HEK293 (cell line): Measurements from ENCODE around the gene CCKAR.
A peak's percentile ranks its signal among the peaks of the same experiment; 100 is the strongest.

ENCODE experiments used
- CTCF ChIA-PET: fragments of 350-600 bp; formaldehyde crosslinking; extraction: SDS; loops from one replicate; lab custom pipeline; 2021; ENCODE audit warnings: antibody characterized with exemption; lab: Yijun Ruan, JAX
- POLR2A ChIA-PET: fragments of 300-600 bp; formaldehyde crosslinking; extraction: SDS; loops from one replicate; lab custom pipeline; 2020; ENCODE audit warnings: antibody characterized with exemption, inconsistent platforms; lab: Yijun Ruan, JAX
- H3K27ac ChIP-seq: fragments of 200-500 bp; sonication (Bioruptor generic); 2 replicates; pipeline ENCODE4 v1.5.1; 2014; ENCODE audit warnings: low read depth, low read length, control low read depth, inconsistent platforms; ENCODE audit errors: extremely low read depth
- H3K36me3 ChIP-seq, 2 experiments: fragments of 200-500 bp in 1 of 2; sonication (Bioruptor generic) in 1 of 2; 1 replicate in 1 of 2; 2 replicates in 1 of 2; pipeline ENCODE4 v1.5.1; 2014 to 2017; ENCODE audit warnings: inconsistent platforms in 2 of 2, low read length in 2 of 2; ENCODE audit not compliant: control insufficient read depth in 2 of 2, insufficient read depth in 1 of 2
- H3K4me1 ChIP-seq: fragments of 200-500 bp; sonication (Bioruptor generic); 2 replicates; pipeline ENCODE4 v1.5.1; 2014; ENCODE audit warnings: mild to moderate bottlenecking, low read length, inconsistent platforms; ENCODE audit not compliant: control insufficient read depth, insufficient read depth
- H3K4me3 ChIP-seq: 2 replicates; pipeline ENCODE4 v1.5.1; 2011; ENCODE audit warnings: low read depth, mild to moderate bottlenecking, control low read depth, low read length, moderate library complexity
- H3K9me3 ChIP-seq: fragments of 200-500 bp; sonication (Bioruptor generic); 2 replicates; pipeline ENCODE4 v1.5.1; 2014; ENCODE audit warnings: low read depth, low read length, inconsistent platforms; ENCODE audit not compliant: control insufficient read depth, insufficient read depth
- BCL11A ChIP-seq: fragments of 450-650 bp; formaldehyde crosslinking; IDR thresholded peaks from 2 replicates; pipeline ENCODE4 v1.5.1; 2016; ENCODE audit warnings: low read depth, missing biosample characterization, missing genetic modification characterization
- KLF17 ChIP-seq: fragments of 450-650 bp; formaldehyde crosslinking; IDR thresholded peaks from 2 replicates; pipeline ENCODE4 v1.5.1; 2016; ENCODE audit warnings: missing biosample characterization, missing genetic modification characterization
- MZF1 ChIP-seq: fragments of 450-650 bp; formaldehyde crosslinking; IDR thresholded peaks from 2 replicates; pipeline ENCODE4 v1.5.1; 2017; ENCODE audit warnings: missing biosample characterization, missing genetic modification characterization, borderline replicate concordance
- RBAK ChIP-seq: fragments of 450-650 bp; formaldehyde crosslinking; IDR thresholded peaks from 2 replicates; pipeline ENCODE4 v1.5.1; 2016; ENCODE audit warnings: missing biosample characterization, missing genetic modification characterization
- REPIN1 ChIP-seq: fragments of 450-650 bp; formaldehyde crosslinking; IDR thresholded peaks from 2 replicates; pipeline ENCODE4 v1.5.1; 2017; ENCODE audit warnings: missing biosample characterization, missing genetic modification characterization, low read depth
- SETDB1 ChIP-seq: IDR thresholded peaks from one replicate; pipeline ENCODE4 v1.6.1; 2017; ENCODE audit warnings: mild to moderate bottlenecking, low read length, moderate library complexity, mixed read lengths; ENCODE audit not compliant: insufficient read length
- TCF7L2 ChIP-seq: IDR thresholded peaks from 2 replicates; pipeline ENCODE4 v1.6.1; 2011; ENCODE audit warnings: low read depth, mild to moderate bottlenecking, inconsistent platforms, low read length, moderate library complexity, borderline replicate concordance
- TSHZ1 ChIP-seq: fragments of 450-650 bp; formaldehyde crosslinking; IDR thresholded peaks from 2 replicates; pipeline ENCODE4 v1.5.1; 2016; ENCODE audit warnings: missing biosample characterization, missing genetic modification characterization, borderline replicate concordance
- YY2 ChIP-seq: fragments of 450-650 bp; formaldehyde crosslinking; IDR thresholded peaks from 2 replicates; pipeline ENCODE4 v1.5.1; 2016; ENCODE audit warnings: missing biosample characterization, missing genetic modification characterization
- ZBTB48 ChIP-seq: fragments of 450-650 bp; formaldehyde crosslinking; IDR thresholded peaks from 2 replicates; pipeline ENCODE4 v1.5.1; 2016; ENCODE audit warnings: missing biosample characterization, missing genetic modification characterization
- ZFP69B ChIP-seq: fragments of 450-650 bp; formaldehyde crosslinking; IDR thresholded peaks from 2 replicates; pipeline ENCODE4 v1.5.1; 2016; ENCODE audit warnings: missing biosample characterization, missing genetic modification characterization
- ZNF114 ChIP-seq: fragments of 450-650 bp; formaldehyde crosslinking; IDR thresholded peaks from 2 replicates; pipeline ENCODE4 v1.5.0; 2017; ENCODE audit warnings: missing biosample characterization, missing genetic modification characterization
- ZNF214 ChIP-seq: fragments of 450-650 bp; formaldehyde crosslinking; IDR thresholded peaks from 2 replicates; pipeline ENCODE4 v1.5.1; 2017; ENCODE audit warnings: missing biosample characterization, mild to moderate bottlenecking, missing genetic modification characterization, borderline replicate concordance
- ZNF248 ChIP-seq: fragments of 450-650 bp; formaldehyde crosslinking; IDR thresholded peaks from 2 replicates; pipeline ENCODE4 v1.5.1; 2017; ENCODE audit warnings: missing biosample characterization, missing genetic modification characterization
- ZNF488 ChIP-seq: fragments of 450-650 bp; formaldehyde crosslinking; IDR thresholded peaks from 2 replicates; pipeline ENCODE4 v1.5.1; 2016; ENCODE audit warnings: missing biosample characterization, missing genetic modification characterization
- ZNF518A ChIP-seq: fragments of 450-650 bp; formaldehyde crosslinking; conservative IDR thresholded peaks from 2 replicates; pipeline ENCODE4 v1.5.1; 2016; ENCODE audit warnings: low read depth, missing biosample characterization, missing genetic modification characterization
- ZNF560 ChIP-seq: fragments of 450-650 bp; formaldehyde crosslinking; IDR thresholded peaks from 2 replicates; pipeline ENCODE4 v1.5.1; 2017; ENCODE audit warnings: missing biosample characterization, missing genetic modification characterization, borderline replicate concordance
- ZNF645 ChIP-seq: fragments of 450-650 bp; formaldehyde crosslinking; IDR thresholded peaks from 2 replicates; pipeline ENCODE4; 2016; ENCODE audit warnings: missing biosample characterization, missing genetic modification characterization
- ZNF777 ChIP-seq: fragments of 450-650 bp; formaldehyde crosslinking; IDR thresholded peaks from 2 replicates; pipeline ENCODE4 v1.5.1; 2017; ENCODE audit warnings: missing biosample characterization, missing genetic modification characterization, borderline replicate concordance
- ZNF843 ChIP-seq: fragments of 450-650 bp; formaldehyde crosslinking; IDR thresholded peaks from 2 replicates; pipeline ENCODE4 v1.5.1; 2016; ENCODE audit warnings: missing biosample characterization, missing genetic modification characterization
- ZSCAN4 ChIP-seq: fragments of 450-650 bp; formaldehyde crosslinking; IDR thresholded peaks from 2 replicates; pipeline ENCODE4 v1.5.1; 2017; ENCODE audit warnings: missing biosample characterization, missing genetic modification characterization
- ZXDB ChIP-seq: fragments of 450-650 bp; formaldehyde crosslinking; IDR thresholded peaks from 2 replicates; pipeline ENCODE4 v1.5.1; 2016; ENCODE audit warnings: missing biosample characterization, missing genetic modification characterization

CCKAR gene

GRCh38 chr4:26484032-26484515 is 6.2 kb downstream of the CCKAR start (continued):
- peak; percentile 79 for TF ChIP-seq ZSCAN4 (tag by site-specific recombination)
- peak; percentile 63; the same call in 1 of the 2 replicates for TF ChIP-seq ZFP69B
- no peak for TF ChIP-seq ZNF560 (tag by site-specific recombination)
- no peak for TF ChIP-seq RBAK
- TF ChIP-seq ZNF518A = peak; percentile 39; the same call in 1 of the 2 replicates
- peak; percentile 77 for TF ChIP-seq ZXDB
- TF ChIP-seq BCL11A (tag by site-specific recombination) = 0 out of 2 replicates have a peak, but pooled peaks have one; percentile 31
- peak; percentile 98 for TF ChIP-seq TCF7L2
- no peak for TF ChIP-seq TSHZ1 (tag by site-specific recombination)
- TF ChIP-seq MZF1 (tag by site-specific recombination) = peak; percentile 61; the same call in 1 of the 2 replicates
- no peak for TF ChIP-seq ZNF214 (tag by site-specific recombination)
- TF ChIP-seq, all 188 proteins: peak for 39

GRCh38 chr4:26482508-26483462 is 7.5 kb downstream of the CCKAR start:
- ChIA-PET CTCF (interaction anchor here (0.6 kb wide), 1 partner anchor 495 kb away, joined by 3 read pairs; no protein-coding TSS in a partner anchor), POLR2A (interaction anchor here (1.4 kb wide), 1 partner anchor 85 kb away, joined by 7 read pairs; no protein-coding TSS in a partner anchor)
- H3K36me3 ChIP-seq = no peaks in the 10 kb centered on the region
- peaks cover 7% of the 10 kb centered on the region; the same call in 1 of the 2 replicates for H3K4me1 ChIP-seq
- H3K4me3 ChIP-seq = no peak overlapping the region
- H3K9me3 ChIP-seq = no peaks in the 10 kb centered on the region
- H3K27ac ChIP-seq = no peak overlapping the region
- TF ChIP-seq ZNF114 (no peak), ZNF488 (tag by site-specific recombination) (no peak), ZNF645 (tag by site-specific recombination) (no peak), REPIN1 (tag by site-specific recombination) (no peak), ZBTB48 (tag by site-specific recombination) (no peak), SETDB1 (no peak), ZNF248 (tag by site-specific recombination) (no peak), YY2 (tag by site-specific recombination) (no peak), ZNF843 (tag by site-specific recombination) (no peak), KLF17 (tag by site-specific recombination) (no peak), ZNF777 (tag by site-specific recombination) (no peak)
